SHP77 (cell line): ENCODE measurements around the gene SCN2B.
"Not testable (repeated sequence)": the region's sequence is repeated elsewhere in the genome, so short reads cannot be mapped to it uniquely, and the experiment has no call there.

ENCODE experiments used
- DNase-seq, 2 experiments: peaks; one replicate each; lab custom pipeline; 2025; lab: John Stamatoyannopoulos, UW

SCN2B gene

GRCh38 chr11:118206391-118207031 lies 30.1 kb upstream of the SCN2B start:
- no peak for DNase-seq

- DNase-seq, result no peak
Measured at GRCh38 chr11:118205606-118206378, 29.4 kb upstream of the SCN2B start.

GRCh38 chr11:118202599-118203422 lies 26.4 kb upstream of the SCN2B start:
- DNase-seq, result no peak

- DNase-seq, result no peak
Measured at GRCh38 chr11:118201966-118202365, 25.5 kb upstream of the SCN2B start.

- DNase-seq, result no peak
Measured at GRCh38 chr11:118200901-118201680, 24.7 kb upstream of the SCN2B start.

GRCh38 chr11:118200497-118200896 lies 24.1 kb upstream of the SCN2B start:
- no peak for DNase-seq

- DNase-seq, result no peak
Measured at GRCh38 chr11:118199135-118199534, 22.7 kb upstream of the SCN2B start.

- DNase-seq, result peak; percentile 8 to 45
Measured at GRCh38 chr11:118198370-118198769, 21.9 kb upstream of the SCN2B start.

GRCh38 chr11:118194835-118195627 lies 18.6 kb upstream of the SCN2B start:
- DNase-seq, result no peak

- no peak for DNase-seq
Measured at GRCh38 chr11:118193910-118194566, 17.6 kb upstream of the SCN2B start.

- not testable (repeated sequence) for DNase-seq
Measured at GRCh38 chr11:118192817-118193216, 16.4 kb upstream of the SCN2B start.

- DNase-seq, result not testable (repeated sequence)
Measured at GRCh38 chr11:118190942-118191506, 14.6 kb upstream of the SCN2B start.

- no peak for DNase-seq
Measured at GRCh38 chr11:118186346-118187107, 10.1 kb upstream of the SCN2B start.

- no peak for DNase-seq
Measured at GRCh38 chr11:118184784-118185579, 8.5 kb upstream of the SCN2B start.

GRCh38 chr11:118183691-118184090 lies 7.3 kb upstream of the SCN2B start:
- not testable (repeated sequence) for DNase-seq

GRCh38 chr11:118180300-118180703 lies 3.9 kb upstream of the SCN2B start:
- DNase-seq, result peak in 1 of 2 experiments; percentile 23

- DNase-seq, result no peak
Measured at GRCh38 chr11:118176778-118177134, 317 bp upstream of the SCN2B start.
